Posterior cingulate gyrus (tissue), 11 donors: ENCODE data around the gene APOBEC3A.
"Not testable (repeated sequence)": the region's sequence is repeated elsewhere in the genome, so short reads cannot be mapped to it uniquely, and the experiment has no call there.

Source experiments
- DNase-seq, 10 donors: peaks; one replicate each; pipeline versions ENCODE4 v3.0.0 to v3.0.0-alpha.2; 2020 to 2021; ENCODE audit warnings: mixed read lengths in 3 of 10
- intact Hi-C: fragments of 100-400 bp; cut with DNase I; formaldehyde crosslinking; loops from one replicate; pipeline ENCODE4 v1.15.1; 2023

The APOBEC3A gene

GRCh38 chr22:38973289-38974169 is 16.1 kb downstream of the APOBEC3A start:
- intact Hi-C loops: no loop called here
- DNase-seq: peak in 3 of 10 donors; percentile 40 to 70 (median 42)

- intact Hi-C loops: no loop called here
- DNase-seq: peak in 3 of 10 donors; percentile 17 to 77 (median 35)
These were observed 16.9 kb downstream of the APOBEC3A start for GRCh38 chr22:38974170-38974825.

GRCh38 chr22:38974826-38975175 is 17.4 kb downstream of the APOBEC3A start:
- DNase-seq: no peak
- intact Hi-C loops: no loop called here

GRCh38 chr22:38977289-38977688 is 19.9 kb downstream of the APOBEC3A start:
- intact Hi-C loops, DNase-seq: not testable (repeated sequence)

- intact Hi-C loops: not testable (repeated sequence)
- DNase-seq: peak in 2 of 10 donors; percentile 8 to 29
These were observed 23.2 kb downstream of the APOBEC3A start for GRCh38 chr22:38980587-38980986.

GRCh38 chr22:38981005-38981991 is 23.9 kb downstream of the APOBEC3A start:
- DNase-seq: peak in 3 of 10 donors; percentile 54 to 73 (median 67)
- intact Hi-C loops: no loop called here

- peak in 7 of 10 donors; percentile 20 to 90 (median 42) for DNase-seq
- intact Hi-C loops: no loop called here
These were observed 24.9 kb downstream of the APOBEC3A start, which contains the start of gene APOBEC3B for GRCh38 chr22:38981992-38982927. TSS of gene APOBEC3B (plus strand) at chr22:38982347. CDS start at chr22:38982454, 107 bp downstream.

- intact Hi-C loops: no loop called here
- no peak for DNase-seq
These were observed 26.8 kb downstream of the APOBEC3A start for GRCh38 chr22:38984224-38984623.

GRCh38 chr22:38984784-38985757 is 27.7 kb downstream of the APOBEC3A start:
- peak in 1 of 10 donors; percentile 62 for DNase-seq
- intact Hi-C loops: not testable (repeated sequence)

- intact Hi-C loops: no loop called here
- DNase-seq: peak in 3 of 10 donors; percentile 39 to 53 (median 50)
These were observed 29.2 kb downstream of the APOBEC3A start for GRCh38 chr22:38986629-38987028.

- DNase-seq: peak in 3 of 10 donors; percentile 35 to 66 (median 44)
- intact Hi-C loops: no loop called here
These were observed 29.9 kb downstream of the APOBEC3A start for GRCh38 chr22:38987171-38987895.

GRCh38 chr22:38989466-38989865 is 32.1 kb downstream of the APOBEC3A start:
- peak in 2 of 10 donors; percentile 20 to 27 for DNase-seq
- intact Hi-C loops: no loop called here

GRCh38 chr22:38992871-38993371 is 35.5 kb downstream of the APOBEC3A start:
- intact Hi-C loops: not testable (repeated sequence)
- peak in 1 of 10 donors; percentile 8 for DNase-seq

GRCh38 chr22:38996105-38996504 is 38.7 kb downstream of the APOBEC3A start:
- intact Hi-C loops: no loop called here
- peak in 2 of 10 donors; percentile 40 to 47 for DNase-seq

GRCh38 chr22:38997518-38997917 is 40.1 kb downstream of the APOBEC3A start:
- peak in 1 of 10 donors; percentile 40 for DNase-seq
- intact Hi-C loops: no loop called here

- peak in 7 of 10 donors; percentile 13 to 87 (median 50) for DNase-seq
- intact Hi-C loops: loop anchor here (1.0 to 10.0 kb wide), 3 partner anchors 122 to 236 kb away; no protein-coding TSS in a partner anchor
These were observed 45.8 kb downstream of the APOBEC3A start for GRCh38 chr22:39003165-39003638.

- DNase-seq: peak in 1 of 10 donors; percentile 5
- intact Hi-C loops: loop anchor here (10.0 kb wide), 1 partner anchor 118 kb away; no protein-coding TSS in a partner anchor
These were observed 49.8 kb downstream of the APOBEC3A start for GRCh38 chr22:39007177-39007576.
